Measurements from ENCODE around the gene KIF1A. TPM values are rescaled to one million over a fixed set of nuclear protein-coding genes. Genes with fewer than 3 reads are reported as not detected.

The KIF1A gene
- total RNA-seq, 6 experiments from 2014 or later = not detected

GRCh38 chr2:240719676-240720545 lies 100.1 kb downstream of the KIF1A start:
- Mint-ChIP-seq H3K27ac (no peak overlapping the region), H3K36me3 (ENCODE audit: low read depth) (no peaks in the 10 kb centered on the region), H3K27me3 (ENCODE audit: insufficient read depth) (peaks cover 33% of the 10 kb centered on the region), H3K4me1 (ENCODE audit: low read depth) (no peaks in the 10 kb centered on the region), H3K9me3 (no peaks in the 10 kb centered on the region), H3K4me3 (no peak overlapping the region)
- no peak for DNase-seq
- TF ChIP-seq, protein P1, sequence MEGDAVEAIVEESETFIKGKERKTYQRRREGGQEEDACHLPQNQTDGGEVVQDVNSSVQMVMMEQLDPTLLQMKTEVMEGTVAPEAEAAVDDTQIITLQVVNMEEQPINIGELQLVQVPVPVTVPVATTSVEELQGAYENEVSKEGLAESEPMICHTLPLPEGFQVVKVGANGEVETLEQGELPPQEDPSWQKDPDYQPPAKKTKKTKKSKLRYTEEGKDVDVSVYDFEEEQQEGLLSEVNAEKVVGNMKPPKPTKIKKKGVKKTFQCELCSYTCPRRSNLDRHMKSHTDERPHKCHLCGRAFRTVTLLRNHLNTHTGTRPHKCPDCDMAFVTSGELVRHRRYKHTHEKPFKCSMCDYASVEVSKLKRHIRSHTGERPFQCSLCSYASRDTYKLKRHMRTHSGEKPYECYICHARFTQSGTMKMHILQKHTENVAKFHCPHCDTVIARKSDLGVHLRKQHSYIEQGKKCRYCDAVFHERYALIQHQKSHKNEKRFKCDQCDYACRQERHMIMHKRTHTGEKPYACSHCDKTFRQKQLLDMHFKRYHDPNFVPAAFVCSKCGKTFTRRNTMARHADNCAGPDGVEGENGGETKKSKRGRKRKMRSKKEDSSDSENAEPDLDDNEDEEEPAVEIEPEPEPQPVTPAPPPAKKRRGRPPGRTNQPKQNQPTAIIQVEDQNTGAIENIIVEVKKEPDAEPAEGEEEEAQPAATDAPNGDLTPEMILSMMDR (IDR thresholded peaks at IDR 0.05) = no peak

- no peaks in the 10 kb centered on the region for H3K9me3 Mint-ChIP-seq
- H3K4me1 Mint-ChIP-seq (ENCODE audit: low read depth) = no peaks in the 10 kb centered on the region
- no peaks in the 10 kb centered on the region for H3K36me3 Mint-ChIP-seq (ENCODE audit: low read depth)
- TF ChIP-seq, protein P1 (IDR thresholded peaks at IDR 0.05) = no peak
- no peak overlapping the region for H3K27ac Mint-ChIP-seq
- peaks cover 38% of the 10 kb centered on the region for H3K27me3 Mint-ChIP-seq (ENCODE audit: insufficient read depth)
- DNase-seq = no peak
- no peak overlapping the region for H3K4me3 Mint-ChIP-seq
Observed at GRCh38 chr2:240718896-240719490, 101.0 kb downstream of the KIF1A start.

- H3K4me3 Mint-ChIP-seq = no peak overlapping the region
- H3K27ac Mint-ChIP-seq = no peak overlapping the region
- no peaks in the 10 kb centered on the region for H3K36me3 Mint-ChIP-seq (ENCODE audit: low read depth)
- no peaks in the 10 kb centered on the region for H3K9me3 Mint-ChIP-seq
- no peak for DNase-seq
- TF ChIP-seq, protein P1 (IDR thresholded peaks at IDR 0.05) = no peak
- peaks cover 39% of the 10 kb centered on the region for H3K27me3 Mint-ChIP-seq (ENCODE audit: insufficient read depth)
- no peaks in the 10 kb centered on the region for H3K4me1 Mint-ChIP-seq (ENCODE audit: low read depth)
Observed at GRCh38 chr2:240717681-240718581, 102.1 kb downstream of the KIF1A start.

DNA sequence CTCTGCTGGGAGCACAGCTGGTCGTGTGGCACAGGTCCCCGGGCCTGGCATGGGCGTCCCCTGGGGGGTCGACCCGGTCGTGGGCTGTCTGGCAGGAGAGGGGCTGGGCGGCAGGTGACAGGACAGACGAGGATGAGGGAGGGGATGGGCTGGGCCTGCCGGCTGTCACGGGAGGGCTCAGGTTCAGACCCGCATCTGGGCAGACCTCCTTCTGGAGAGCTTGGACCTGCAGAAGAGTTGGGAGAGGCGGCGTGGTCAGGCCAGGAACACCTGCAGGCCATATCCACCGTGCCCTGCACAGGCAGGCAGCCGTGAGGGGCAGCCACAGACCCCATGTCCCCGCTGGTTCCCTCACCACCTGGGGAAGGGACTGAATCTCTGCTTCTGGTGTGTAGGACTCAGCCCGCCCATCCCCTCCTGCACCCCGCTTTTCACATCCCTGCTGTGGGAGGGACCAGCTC lies 102.8 kb downstream of the KIF1A start:
- Mint-ChIP-seq H3K4me1 (ENCODE audit: low read depth) (no peaks in the 10 kb centered on the region), H3K36me3 (ENCODE audit: low read depth) (no peaks in the 10 kb centered on the region), H3K4me3 (no peak overlapping the region), H3K27ac (no peak overlapping the region), H3K9me3 (no peaks in the 10 kb centered on the region), H3K27me3 (ENCODE audit: insufficient read depth) (peaks cover 39% of the 10 kb centered on the region)
- TF ChIP-seq, protein P1 (IDR thresholded peaks at IDR 0.05) = no peak
- DNase-seq = no peak

GRCh38 chr2:240716130-240716798 lies 103.8 kb downstream of the KIF1A start:
- H3K9me3 Mint-ChIP-seq = no peaks in the 10 kb centered on the region
- H3K4me1 Mint-ChIP-seq (ENCODE audit: low read depth) = no peaks in the 10 kb centered on the region
- no peak for DNase-seq
- no peak overlapping the region for H3K4me3 Mint-ChIP-seq
- H3K36me3 Mint-ChIP-seq (ENCODE audit: low read depth) = no peaks in the 10 kb centered on the region
- no peak overlapping the region for H3K27ac Mint-ChIP-seq
- TF ChIP-seq, protein P1 (IDR thresholded peaks at IDR 0.05) = no peak
- peaks cover 39% of the 10 kb centered on the region for H3K27me3 Mint-ChIP-seq (ENCODE audit: insufficient read depth)
